ENCODE measurements around the gene UBR1.
A peak's percentile ranks its signal among the peaks of the same experiment; 100 is the strongest.
"Not testable (repeated sequence)": the region's sequence is repeated elsewhere in the genome, so short reads cannot be mapped to it uniquely, and the experiment has no call there.

UBR1 gene

DNA sequence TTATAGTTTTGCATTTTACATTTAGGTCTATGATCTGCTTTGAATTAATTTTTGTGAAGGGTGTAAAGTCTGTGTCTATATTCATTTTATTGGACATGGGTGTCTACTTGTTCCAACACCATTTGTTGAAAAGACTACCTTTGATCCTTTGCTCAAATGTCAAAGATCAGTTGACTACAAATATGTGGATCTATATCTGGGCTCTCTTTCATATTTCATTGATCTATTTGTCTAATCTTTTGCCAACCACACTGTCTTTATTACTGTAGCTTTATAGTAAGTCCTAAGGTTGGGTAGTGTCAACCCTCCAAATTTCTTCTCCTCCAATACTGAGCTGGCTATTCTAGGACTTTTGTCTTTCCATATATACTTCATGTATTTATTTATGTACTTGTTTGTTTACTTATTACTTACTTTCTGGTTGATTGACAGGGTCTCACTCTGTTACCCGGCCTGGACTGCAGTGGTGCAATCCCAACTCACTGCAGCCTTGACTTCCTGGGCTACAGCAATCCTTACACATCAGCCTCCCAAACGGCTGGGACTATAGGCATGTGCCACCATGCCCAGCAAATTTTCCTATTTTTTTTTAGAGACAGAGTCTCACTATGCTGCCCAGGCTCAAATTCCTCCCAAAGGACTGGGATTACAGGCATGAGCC lies 131.5 kb downstream of the UBR1 start:
- no peak for DNase-seq (ENCODE audit: low read depth, low spot score)

GRCh38 chr15:42973114-42973513 lies 132.7 kb downstream of the UBR1 start:
- no peak for DNase-seq (ENCODE audit: low read depth, low spot score)

- DNase-seq (ENCODE audit: low read depth, low spot score) = no peak
Observed at GRCh38 chr15:42971830-42972229, 134.0 kb downstream of the UBR1 start.

DNA sequence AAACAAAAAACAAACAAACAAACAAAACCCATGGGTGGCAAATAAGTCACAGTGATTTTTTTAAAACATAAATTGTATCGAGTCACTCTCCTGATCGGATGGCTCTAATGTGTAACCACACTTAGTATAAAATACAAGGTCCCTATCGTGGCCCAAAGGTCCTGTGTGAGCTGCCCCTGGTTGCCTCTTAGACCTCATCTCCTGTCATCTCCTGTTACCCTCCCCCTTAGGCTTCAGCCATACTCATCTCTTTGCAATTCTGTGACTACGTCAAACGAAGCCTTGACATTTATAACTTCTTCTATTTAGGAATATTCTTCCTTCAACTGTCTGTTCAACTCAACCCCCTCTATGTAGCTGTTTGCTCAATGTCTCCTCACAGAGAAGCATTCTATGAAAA lies 141.4 kb downstream of the UBR1 start:
- DNase-seq (ENCODE audit: low read depth, low spot score) = no peak

GRCh38 chr15:42955518-42955917 lies 150.3 kb downstream of the UBR1 start:
- no peak for DNase-seq (ENCODE audit: low read depth, low spot score)

GRCh38 chr15:42954291-42954690 lies 151.5 kb downstream of the UBR1 start:
- DNase-seq (ENCODE audit: low read depth, low spot score) = no peak

DNA sequence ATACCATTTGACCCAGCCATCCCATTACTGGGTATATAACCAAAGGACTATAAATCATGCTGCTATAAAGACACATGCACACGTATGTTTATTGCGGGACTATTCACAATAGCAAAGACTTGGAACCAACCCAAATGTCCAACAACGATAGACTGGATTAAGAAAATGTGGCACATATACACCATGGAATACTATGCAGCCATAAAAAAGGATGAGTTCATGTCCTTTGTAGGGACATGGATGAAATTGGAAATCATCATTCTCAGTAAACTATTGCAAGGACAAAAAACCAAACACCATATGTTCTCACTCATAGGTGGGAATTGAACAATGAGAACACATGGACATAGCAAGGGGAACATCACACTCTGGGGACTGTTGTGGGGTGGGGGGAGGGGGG lies 156.9 kb downstream of the UBR1 start:
- DNase-seq (ENCODE audit: low read depth, low spot score) = not testable (repeated sequence)

DNA sequence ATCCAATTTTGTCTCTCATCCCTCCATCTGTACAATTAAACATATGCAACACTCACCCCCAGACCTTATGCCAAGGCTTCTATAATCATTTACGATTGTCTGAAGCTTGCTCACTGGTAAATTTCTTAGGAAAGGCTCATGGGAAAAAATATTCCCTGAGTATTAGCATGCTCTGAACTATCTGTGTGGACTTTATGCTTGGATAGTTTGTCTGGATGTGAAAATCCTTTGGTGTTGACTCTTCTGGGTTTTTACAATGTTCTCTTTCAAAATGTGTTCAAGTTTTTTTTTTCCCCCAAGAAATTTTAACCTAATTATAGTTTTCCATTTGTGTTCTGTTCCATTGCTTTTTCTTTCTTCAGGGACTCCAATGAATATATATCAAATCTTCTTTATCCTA lies 165.3 kb downstream of the UBR1 start:
- DNase-seq (ENCODE audit: low read depth, low spot score) = no peak

GRCh38 chr15:42939841-42940240 lies 166.0 kb downstream of the UBR1 start:
- no peak for DNase-seq (ENCODE audit: low read depth, low spot score)

DNA sequence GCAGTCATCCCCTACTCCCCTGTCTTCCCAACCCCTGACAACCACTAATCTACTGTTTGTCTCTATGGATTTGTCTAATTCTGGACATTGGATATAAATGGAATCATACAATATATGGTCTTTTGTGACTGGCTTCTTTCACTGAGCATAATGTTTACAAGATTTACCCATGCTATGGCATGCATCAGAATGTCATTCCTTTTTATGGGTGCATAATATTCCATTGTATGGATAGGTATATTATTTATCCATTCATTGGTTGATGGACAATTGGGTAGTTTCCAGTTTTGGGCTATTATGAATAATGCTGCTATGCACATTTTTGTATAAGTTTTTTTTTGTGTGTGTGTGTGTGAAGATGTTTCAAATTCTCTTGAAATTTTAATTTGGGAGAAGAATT lies 168.7 kb downstream of the UBR1 start:
- DNase-seq (ENCODE audit: low read depth, low spot score) = no peak

GRCh38 chr15:42933886-42934667 lies 171.8 kb downstream of the UBR1 start:
- no peak for DNase-seq (ENCODE audit: low read depth, low spot score)

DNA sequence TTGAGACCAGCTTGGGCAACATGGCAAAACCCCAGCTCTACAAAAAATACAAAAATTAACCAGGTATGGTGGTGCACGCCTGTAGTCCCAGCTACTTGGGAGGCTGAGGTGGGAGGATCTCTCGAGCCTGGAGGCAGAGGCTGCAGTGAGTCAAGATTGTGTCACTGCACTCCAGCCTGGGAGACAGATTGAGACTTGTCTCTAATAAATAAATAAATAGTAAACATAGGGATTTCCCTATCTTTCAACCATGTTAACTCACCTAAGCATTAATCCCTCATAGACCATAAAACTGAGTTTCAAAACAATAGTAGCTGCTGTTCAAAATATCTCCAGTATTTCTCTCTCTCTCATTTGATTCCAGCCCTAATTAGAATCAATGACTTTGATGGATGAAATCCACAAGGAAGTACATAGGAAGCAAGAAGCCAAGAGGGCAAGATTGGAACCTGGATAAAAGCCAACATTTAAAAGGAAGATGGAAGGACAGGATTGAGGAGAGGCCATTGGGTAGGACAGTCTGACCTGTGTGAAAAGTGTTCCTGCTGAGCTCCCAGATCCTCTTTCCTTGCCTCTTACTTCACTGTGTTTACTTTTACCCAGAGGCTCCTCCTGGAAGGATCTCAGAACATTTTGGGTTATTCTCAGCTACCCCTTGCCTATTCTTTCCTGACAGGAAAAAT lies 172.9 kb downstream of the UBR1 start:
- no peak for DNase-seq (ENCODE audit: low read depth, low spot score)

DNA sequence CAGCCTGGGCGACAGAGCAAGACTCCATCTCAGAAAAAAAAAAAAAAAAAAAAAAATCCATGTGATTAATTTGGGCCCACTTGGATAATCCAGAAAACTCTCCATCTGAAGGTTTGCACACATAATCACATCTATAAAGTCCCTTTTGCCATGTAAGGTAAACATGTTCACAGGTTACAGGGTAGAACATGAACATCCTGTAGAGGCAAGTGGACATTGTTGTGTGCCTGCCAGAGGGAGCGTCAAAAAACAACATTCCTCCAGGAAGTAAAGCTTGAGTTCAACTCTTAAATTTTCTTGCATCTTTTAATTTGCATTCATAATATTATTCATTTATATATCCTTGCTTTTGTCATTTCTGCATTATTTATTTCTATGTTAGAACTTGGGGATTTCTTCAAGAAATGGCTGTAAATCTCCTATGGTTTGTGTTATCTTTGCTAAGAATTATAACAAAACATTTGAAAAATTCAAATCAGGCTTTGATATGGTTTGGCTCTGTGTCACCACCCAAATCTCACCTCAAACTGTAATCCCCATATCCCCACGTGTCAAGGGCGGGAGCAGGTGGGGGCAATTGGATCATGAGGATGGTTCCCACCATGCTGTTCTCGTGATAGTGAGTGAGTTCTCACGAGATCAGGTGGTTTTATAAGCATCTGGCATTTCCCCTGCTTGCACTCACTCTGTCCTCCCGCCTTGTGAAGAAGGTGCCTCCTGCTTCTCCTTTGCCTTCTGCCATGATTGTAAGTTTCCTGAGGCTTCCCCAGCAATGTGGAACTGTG lies 173.9 kb downstream of the UBR1 start:
- no peak for DNase-seq (ENCODE audit: low read depth, low spot score)

- no peak for DNase-seq (ENCODE audit: low read depth, low spot score)
Observed at GRCh38 chr15:42929306-42929848, 176.5 kb downstream of the UBR1 start.

DNA sequence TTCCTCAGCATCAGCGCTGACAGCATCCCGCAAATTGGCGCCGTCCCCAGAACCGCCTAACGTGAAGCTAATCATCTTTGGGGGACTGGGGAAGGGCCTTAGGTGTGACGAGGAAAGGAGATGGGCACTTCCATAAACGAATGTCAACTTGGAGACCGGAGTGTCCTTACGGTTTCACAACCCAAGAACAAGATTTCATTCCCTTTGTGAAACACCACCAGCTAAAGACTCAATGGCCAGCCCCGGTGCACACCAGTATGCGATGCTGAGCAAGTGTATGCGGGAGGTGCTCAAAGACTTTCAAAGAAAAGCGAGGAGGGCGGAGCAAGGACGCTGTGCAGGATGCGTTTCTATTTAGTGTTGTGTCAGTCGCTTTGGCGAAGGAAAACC lies 184.5 kb downstream of the UBR1 start:
- peak; percentile 8 for DNase-seq (ENCODE audit: low read depth, low spot score)

DNA sequence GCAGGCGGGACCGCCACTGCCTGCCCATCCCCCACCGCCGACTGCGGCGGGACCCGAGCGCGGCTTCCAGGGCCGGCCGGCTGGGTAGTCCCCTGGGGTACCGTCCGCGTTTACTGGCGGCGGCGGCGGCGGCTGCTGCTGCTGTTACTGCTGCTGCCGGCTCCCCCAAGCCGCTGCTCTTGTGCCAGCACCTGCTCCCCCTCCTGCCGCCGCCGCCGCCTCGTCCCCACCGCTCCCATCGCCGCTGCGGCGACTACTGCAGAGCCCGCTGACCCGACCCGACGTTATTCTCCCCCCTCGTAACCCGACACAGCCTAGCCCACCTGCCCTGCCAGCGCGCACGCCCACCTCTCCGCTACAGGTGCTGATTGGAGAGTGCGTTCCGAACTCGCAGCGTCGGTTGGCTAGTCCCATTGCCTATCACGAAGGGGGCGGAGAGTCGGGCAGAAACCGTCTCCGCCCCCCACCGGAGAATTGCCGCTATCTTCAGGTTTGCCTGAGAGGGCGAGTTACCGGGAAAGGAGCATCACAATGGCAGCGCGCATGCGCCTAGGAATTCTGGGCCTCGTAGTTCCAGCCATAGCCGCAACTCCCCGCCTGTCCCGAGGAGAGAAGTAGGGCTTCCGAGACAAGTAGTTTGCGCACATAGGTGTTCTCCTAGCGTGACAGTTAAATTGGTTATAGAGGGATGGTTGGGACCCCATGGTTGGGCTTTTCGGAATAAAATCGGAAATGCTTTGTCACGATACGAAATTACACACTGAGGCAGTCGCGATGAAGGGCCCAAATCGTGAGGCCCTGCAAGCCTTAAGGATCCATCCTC lies 185.1 kb downstream of the UBR1 start, which contains the start of gene TTBK2:
Gene TTBK2 (minus strand): TSS at position 260 of the 823 bp plus-strand sequence. CDS start 42,161 bp downstream, outside the sequence.
- peak; percentile 95 for DNase-seq (ENCODE audit: low read depth, low spot score)

DNA sequence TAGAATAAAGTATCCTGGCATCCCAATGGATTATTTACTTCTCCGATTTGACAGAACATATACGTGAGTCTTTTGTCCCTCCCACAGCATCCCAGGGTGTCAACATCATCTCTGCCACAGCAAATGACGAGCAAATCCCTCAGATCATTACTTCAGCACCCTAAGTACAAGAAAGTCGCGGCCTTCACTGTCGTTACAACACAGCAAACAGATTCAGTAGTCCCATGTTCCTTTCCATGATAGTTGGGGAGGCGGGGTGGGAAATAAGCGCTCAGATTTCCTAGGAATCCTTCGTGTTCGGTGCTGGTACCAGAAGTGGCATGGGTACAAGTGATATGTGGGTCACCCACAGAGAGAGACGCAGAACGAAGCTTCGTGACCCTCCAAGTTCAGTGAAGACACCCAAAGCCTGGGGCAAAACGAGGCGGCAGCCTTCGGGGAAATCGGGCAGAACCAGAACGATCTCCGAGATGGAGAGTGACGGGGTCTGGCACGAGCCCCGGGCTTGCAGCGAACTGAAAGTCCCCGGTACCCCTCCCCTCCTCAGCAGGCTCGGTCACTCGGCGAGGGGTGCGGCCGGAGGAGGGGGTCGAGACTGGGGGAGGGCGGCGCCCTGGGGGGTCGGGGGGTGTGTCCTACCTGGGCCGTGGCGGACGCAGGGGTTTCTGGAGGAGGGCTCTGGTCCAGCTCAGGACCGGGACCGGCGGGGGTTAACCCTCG lies 185.9 kb downstream of the UBR1 start:
- peak; percentile 3 for DNase-seq (ENCODE audit: low read depth, low spot score)

DNA sequence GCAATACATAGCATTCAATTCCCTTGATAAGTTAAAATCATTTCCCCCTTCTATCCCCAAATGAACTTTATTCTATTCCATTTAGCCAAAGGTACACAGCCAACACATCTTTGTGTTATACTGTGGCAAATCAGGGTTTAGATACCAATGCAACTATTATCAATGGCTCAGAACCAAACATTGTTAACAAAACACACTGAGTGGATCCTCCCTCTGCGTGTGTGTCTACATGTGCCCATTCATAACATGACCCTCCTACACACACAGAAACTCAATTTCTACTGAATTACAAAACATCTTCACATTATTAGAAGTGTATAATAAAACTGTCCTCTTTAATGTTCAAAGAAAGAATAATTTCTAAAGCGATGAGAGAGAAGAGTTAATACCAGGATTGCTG lies 186.5 kb downstream of the UBR1 start:
- DNase-seq (ENCODE audit: low read depth, low spot score) = no peak

DNA sequence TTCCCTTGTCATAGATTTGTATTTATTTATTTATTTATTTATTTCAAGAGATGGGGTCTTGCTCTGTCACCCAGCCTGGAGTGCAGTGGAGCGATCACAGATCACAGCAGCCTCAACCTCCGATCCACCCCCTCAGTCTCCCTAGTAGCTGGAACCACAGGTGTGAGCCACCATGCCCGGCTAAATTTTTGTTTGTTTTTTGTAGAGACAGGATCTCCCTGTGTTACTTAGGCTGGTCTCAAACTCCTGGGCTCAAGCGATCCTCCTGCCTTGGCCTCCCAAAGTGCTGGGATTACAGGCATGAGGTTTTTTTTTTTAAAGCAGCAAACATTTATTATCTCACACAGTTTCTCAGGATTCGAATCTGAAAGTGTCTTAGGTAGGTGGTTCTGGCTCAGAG lies 187.8 kb downstream of the UBR1 start:
- no peak for DNase-seq (ENCODE audit: low read depth, low spot score)
